ENCODE measurements around the gene SLC13A3. TPM values are rescaled to one million over a fixed set of nuclear protein-coding genes. Genes with fewer than 3 reads are reported as not detected.

The SLC13A3 gene
- total RNA-seq, 1 donor from 2014 or later: 18.8 TPM

GRCh38 chr20:46576774-46577395 is 74.4 kb downstream of the SLC13A3 start:
- no peak for DNase-seq (ENCODE audit: low spot score in 2 of 2, unreplicated experiment in 2 of 2)
- no peak overlapping the region for H3K27ac Mint-ChIP-seq

GRCh38 chr20:46575937-46576461 is 75.3 kb downstream of the SLC13A3 start:
- H3K27me3 Mint-ChIP-seq (ENCODE audit: low read depth): no peaks in the 10 kb centered on the region
- peaks cover 6% of the 10 kb centered on the region for H3K36me3 Mint-ChIP-seq
- peaks cover under 1% of the 10 kb centered on the region for H3K9me3 Mint-ChIP-seq
- H3K4me1 Mint-ChIP-seq: no peaks in the 10 kb centered on the region
- no peak overlapping the region for H3K27ac Mint-ChIP-seq
- no peak for TF ChIP-seq CTCF (IDR thresholded peaks at IDR 0.05; ENCODE audit: unreplicated experiment)
- DNase-seq (ENCODE audit: low spot score in 2 of 2, unreplicated experiment in 2 of 2): no peak
- no peak overlapping the region for H3K4me3 Mint-ChIP-seq

More at GRCh38 chr20:46576774-46577395, 74.4 kb downstream of the SLC13A3 start:
- peaks cover 12% of the 10 kb centered on the region for H3K36me3 Mint-ChIP-seq
- H3K4me1 Mint-ChIP-seq: no peaks in the 10 kb centered on the region
- no peaks in the 10 kb centered on the region for H3K27me3 Mint-ChIP-seq (ENCODE audit: low read depth)
- H3K9me3 Mint-ChIP-seq: peaks cover 8% of the 10 kb centered on the region
- no peak overlapping the region for H3K4me3 Mint-ChIP-seq
- no peak for TF ChIP-seq CTCF (IDR thresholded peaks at IDR 0.05; ENCODE audit: unreplicated experiment)

GRCh38 chr20:46575394-46575793 is 75.9 kb downstream of the SLC13A3 start:
- Mint-ChIP-seq H3K4me1 (no peaks in the 10 kb centered on the region), H3K36me3 (peaks cover 2% of the 10 kb centered on the region), H3K27ac (no peak overlapping the region), H3K9me3 (no peaks in the 10 kb centered on the region), H3K27me3 (ENCODE audit: low read depth) (no peaks in the 10 kb centered on the region), H3K4me3 (no peak overlapping the region)
- no peak for DNase-seq (ENCODE audit: low spot score in 2 of 2, unreplicated experiment in 2 of 2)
- no peak for TF ChIP-seq CTCF (IDR thresholded peaks at IDR 0.05; ENCODE audit: unreplicated experiment)

- TF ChIP-seq CTCF (IDR thresholded peaks at IDR 0.05; ENCODE audit: unreplicated experiment): no peak
- H3K9me3 Mint-ChIP-seq: no peaks in the 10 kb centered on the region
- no peak overlapping the region for H3K4me3 Mint-ChIP-seq
- H3K4me1 Mint-ChIP-seq: no peaks in the 10 kb centered on the region
- DNase-seq (ENCODE audit: low spot score in 2 of 2, unreplicated experiment in 2 of 2): no peak
- no peaks in the 10 kb centered on the region for H3K27me3 Mint-ChIP-seq (ENCODE audit: low read depth)
- no peak overlapping the region for H3K27ac Mint-ChIP-seq
- H3K36me3 Mint-ChIP-seq: peaks cover 2% of the 10 kb centered on the region
Observed at GRCh38 chr20:46573788-46574584, 77.3 kb downstream of the SLC13A3 start.

- TF ChIP-seq CTCF (IDR thresholded peaks at IDR 0.05; ENCODE audit: unreplicated experiment): no peak
- H3K27ac Mint-ChIP-seq: no peak overlapping the region
- no peaks in the 10 kb centered on the region for H3K27me3 Mint-ChIP-seq (ENCODE audit: low read depth)
- peaks cover 5% of the 10 kb centered on the region for H3K4me1 Mint-ChIP-seq
- no peaks in the 10 kb centered on the region for H3K9me3 Mint-ChIP-seq
- no peak for DNase-seq (ENCODE audit: low spot score in 2 of 2, unreplicated experiment in 2 of 2)
- no peak overlapping the region for H3K4me3 Mint-ChIP-seq
- H3K36me3 Mint-ChIP-seq: peaks cover 2% of the 10 kb centered on the region
Observed at GRCh38 chr20:46573234-46573633, 78.0 kb downstream of the SLC13A3 start.
